HUES48 (cell line): ENCODE data around the gene ST3GAL6.

Experiments used
- H3K27ac ChIP-seq: one replicate; pipeline ENCODE4 v1.7.0; 2013; ENCODE audit warnings: low read depth, low read length, inconsistent platforms
- H3K27me3 ChIP-seq: 2 replicates; pipeline ENCODE4 v1.6.1; 2013; ENCODE audit warnings: mild to moderate bottlenecking, low read length; ENCODE audit not compliant: control insufficient read depth, insufficient read depth
- H3K36me3 ChIP-seq: 2 replicates; pipeline ENCODE4 v1.6.1; 2013; ENCODE audit warnings: low read length; ENCODE audit not compliant: control insufficient read depth, insufficient read depth
- H3K4me1 ChIP-seq: 2 replicates; pipeline ENCODE4 v1.6.1; 2013; ENCODE audit warnings: mild to moderate bottlenecking, low read length; ENCODE audit not compliant: control insufficient read depth, insufficient read depth
- H3K4me3 ChIP-seq: 2 replicates; pipeline ENCODE4 v1.5.1; 2013; ENCODE audit warnings: mild to moderate bottlenecking, low read depth, low read length
- H3K9ac ChIP-seq: 2 replicates; pipeline ENCODE4 v1.6.1; 2013; ENCODE audit warnings: mild to moderate bottlenecking, low read depth, low read length, moderate library complexity
- H3K9me3 ChIP-seq: 2 replicates; pipeline ENCODE4 v1.6.1; 2013; ENCODE audit warnings: low read length; ENCODE audit not compliant: control insufficient read depth, insufficient read depth

The ST3GAL6 gene

DNA sequence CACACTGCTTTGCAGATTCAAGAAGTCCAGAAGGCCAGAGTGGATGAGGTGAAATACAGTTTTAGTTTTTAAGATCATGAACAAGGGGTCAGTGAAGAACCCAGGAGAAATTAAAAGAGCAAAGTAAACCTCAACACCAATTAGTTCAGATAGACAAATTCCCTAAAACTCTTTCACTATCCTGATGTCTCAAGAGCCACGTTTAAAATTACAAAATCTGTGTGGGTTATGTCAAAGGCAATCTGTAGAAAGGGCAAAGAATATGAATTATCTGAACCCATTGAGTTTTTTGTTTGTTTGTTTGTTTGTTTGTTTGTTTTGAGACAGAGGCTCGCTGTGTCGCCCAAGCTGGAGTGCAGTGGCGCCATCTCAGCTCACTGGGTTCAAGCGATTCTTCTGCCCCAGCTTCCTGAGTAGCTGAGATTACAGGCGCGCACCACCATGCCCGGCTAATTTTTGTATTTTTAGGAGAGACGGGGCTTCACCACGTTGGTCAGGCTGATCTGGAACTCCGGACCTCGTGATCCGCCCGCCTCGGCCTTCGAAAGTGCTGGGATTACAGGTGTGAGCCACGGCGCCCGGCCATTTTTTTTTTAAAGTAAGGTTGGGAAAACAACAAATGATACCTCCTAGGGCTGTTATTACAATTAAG is 32.1 kb upstream of the ST3GAL6 start:
- peaks cover 43% of the 10 kb centered on the region for H3K27me3 ChIP-seq
- no peak overlapping the region for H3K9ac ChIP-seq
- H3K4me1 ChIP-seq = peaks cover 18% of the 10 kb centered on the region
- no peaks in the 10 kb centered on the region for H3K9me3 ChIP-seq
- no peaks in the 10 kb centered on the region for H3K36me3 ChIP-seq
- no peak overlapping the region for H3K4me3 ChIP-seq
- H3K27ac ChIP-seq = no peak overlapping the region

DNA sequence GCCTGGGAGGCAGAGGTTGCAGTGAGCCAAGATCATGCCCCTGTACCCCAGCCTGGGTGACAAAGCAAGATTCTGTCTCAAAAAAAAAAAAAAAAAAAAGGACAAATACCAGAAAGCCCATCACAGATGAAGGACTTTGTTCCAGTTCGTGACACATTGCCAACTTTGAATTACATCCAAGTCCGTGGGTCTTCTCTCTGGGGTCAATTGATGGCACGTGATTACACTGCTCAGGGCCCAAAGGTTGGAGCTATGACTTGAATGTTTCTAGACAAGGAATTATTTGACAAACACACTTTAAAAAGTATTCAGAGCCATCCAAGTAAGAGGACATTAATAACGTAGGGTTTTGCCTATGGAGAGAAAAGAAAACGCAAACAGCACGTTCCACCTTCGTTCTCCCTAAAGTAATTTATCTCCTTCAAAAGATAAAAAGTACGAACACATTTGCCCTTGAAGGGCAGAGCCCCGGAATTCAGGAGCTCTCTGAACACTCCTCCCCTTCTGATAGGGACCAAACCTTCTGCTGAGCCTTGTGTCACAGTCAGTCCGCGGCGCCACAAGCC is 31.3 kb upstream of the ST3GAL6 start:
- Histone ChIP-seq H3K4me1 (peaks cover 15% of the 10 kb centered on the region), H3K27ac (peak overlapping the region; percentile 60), H3K27me3 (peaks cover 43% of the 10 kb centered on the region), H3K9me3 (no peaks in the 10 kb centered on the region), H3K9ac (peak overlapping the region; percentile 64; the same call in 1 of the 2 replicates), H3K4me3 (peak overlapping the region; percentile 81), H3K36me3 (no peaks in the 10 kb centered on the region)

- no peaks in the 10 kb centered on the region for H3K9me3 ChIP-seq
- peak overlapping the region; percentile 81 for H3K4me3 ChIP-seq
- no peaks in the 10 kb centered on the region for H3K36me3 ChIP-seq
- H3K27ac ChIP-seq = peak overlapping the region; percentile 60
- peaks cover 43% of the 10 kb centered on the region for H3K27me3 ChIP-seq
- peak overlapping the region; percentile 64 for H3K9ac ChIP-seq
- H3K4me1 ChIP-seq = peaks cover 13% of the 10 kb centered on the region
Observed at GRCh38 chr3:98732286-98733052, 30.7 kb upstream of the ST3GAL6 start.

DNA sequence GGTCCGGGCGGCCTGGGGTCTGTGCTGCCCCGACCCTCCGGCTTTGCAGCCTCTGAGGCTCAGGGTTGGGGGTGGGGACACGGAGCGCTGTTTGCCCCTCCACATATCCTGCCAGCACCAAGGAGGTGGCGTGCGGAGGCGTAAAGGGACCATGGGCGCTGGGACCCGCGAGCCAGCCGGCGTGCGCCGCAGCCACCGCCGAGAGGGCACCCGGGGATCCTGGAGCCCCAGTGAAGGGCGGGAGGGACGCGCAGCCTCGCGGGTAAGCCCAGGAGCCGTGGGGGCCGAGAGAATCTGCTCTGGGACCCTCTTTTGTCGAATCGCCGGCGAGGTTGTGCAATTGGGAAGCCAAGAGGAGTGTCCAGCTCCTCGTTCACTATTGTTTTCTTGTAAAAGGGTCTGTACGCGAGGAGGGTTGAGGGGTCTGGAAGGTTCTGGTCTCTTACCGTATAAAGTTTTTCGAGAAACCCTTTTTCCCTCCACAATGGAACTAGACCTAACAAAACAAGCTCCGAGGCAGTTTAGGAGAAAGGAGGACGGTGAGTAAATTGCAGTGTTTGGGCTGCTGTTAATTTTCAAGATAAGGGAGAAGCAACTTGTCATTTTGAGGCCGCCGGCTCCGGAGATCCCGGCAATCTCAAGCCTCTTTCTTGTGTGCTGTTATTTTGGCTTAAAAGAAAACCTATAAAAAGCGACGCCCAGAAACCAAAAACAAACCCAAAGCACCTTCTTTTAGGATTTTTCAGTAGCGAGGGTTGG is 29.9 kb upstream of the ST3GAL6 start:
- H3K9ac ChIP-seq = peak overlapping the region; percentile 64
- peak overlapping the region; percentile 81 for H3K4me3 ChIP-seq

DNA sequence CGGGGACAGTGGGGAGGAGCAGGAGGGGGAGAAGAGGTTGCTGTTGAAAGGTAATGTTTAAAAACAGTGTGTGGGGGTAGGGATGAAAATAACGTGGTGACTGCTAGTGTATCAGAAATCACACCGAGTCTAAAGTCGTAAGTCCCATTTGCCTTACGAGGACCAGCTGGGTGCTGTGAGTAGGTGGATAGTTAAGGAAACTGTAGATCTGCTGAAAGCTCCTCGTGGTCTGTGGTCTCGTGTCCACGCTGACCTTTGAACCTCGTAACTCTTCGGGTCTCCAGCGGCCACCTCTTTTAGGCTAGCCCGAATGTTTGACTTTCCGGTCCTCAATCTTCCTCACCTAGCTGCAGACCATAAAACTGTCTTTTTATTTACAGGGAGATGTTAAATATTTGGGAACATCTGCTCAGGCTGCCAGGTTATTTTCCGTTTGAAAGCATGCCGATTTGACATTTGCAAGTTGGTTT is 29.3 kb upstream of the ST3GAL6 start:
- Histone ChIP-seq H3K9ac (no peak overlapping the region), H3K27ac (no peak overlapping the region), H3K4me3 (peak overlapping the region; percentile 81), H3K27me3 (peaks cover 43% of the 10 kb centered on the region), H3K9me3 (no peaks in the 10 kb centered on the region), H3K4me1 (peaks cover 11% of the 10 kb centered on the region), H3K36me3 (no peaks in the 10 kb centered on the region)

More for the DNA sequence above, 29.9 kb upstream of the ST3GAL6 start:
- peak overlapping the region; percentile 60 for H3K27ac ChIP-seq
- peaks cover 43% of the 10 kb centered on the region for H3K27me3 ChIP-seq
- no peaks in the 10 kb centered on the region for H3K9me3 ChIP-seq
- H3K4me1 ChIP-seq = peaks cover 11% of the 10 kb centered on the region
- H3K36me3 ChIP-seq = no peaks in the 10 kb centered on the region

GRCh38 chr3:98734306-98734705 is 28.8 kb upstream of the ST3GAL6 start:
- Histone ChIP-seq H3K9me3 (no peaks in the 10 kb centered on the region), H3K4me1 (peaks cover 11% of the 10 kb centered on the region), H3K27ac (no peak overlapping the region), H3K9ac (no peak overlapping the region), H3K4me3 (peak overlapping the region; percentile 81), H3K36me3 (no peaks in the 10 kb centered on the region), H3K27me3 (peaks cover 43% of the 10 kb centered on the region)

DNA sequence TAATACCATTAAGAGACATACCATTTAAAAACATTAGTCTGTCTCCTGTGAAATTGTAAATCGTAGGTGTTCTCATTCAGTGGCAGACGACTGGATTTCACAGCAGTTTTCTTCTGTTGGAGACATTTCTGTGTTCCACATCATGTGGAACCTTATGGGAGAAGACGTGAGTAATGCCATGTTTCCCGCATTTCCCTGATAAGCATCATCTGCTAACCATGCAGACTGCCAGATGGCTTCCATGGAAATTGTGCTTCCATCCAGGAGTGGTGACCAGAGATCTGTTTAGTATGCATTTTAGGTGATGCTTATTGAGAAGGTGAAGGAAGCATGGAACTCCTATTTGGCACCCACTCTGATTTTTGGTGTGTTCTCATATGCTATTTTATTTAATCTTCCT is 28.4 kb upstream of the ST3GAL6 start:
- Histone ChIP-seq H3K4me3 (no peak overlapping the region), H3K27me3 (peaks cover 43% of the 10 kb centered on the region)

DNA sequence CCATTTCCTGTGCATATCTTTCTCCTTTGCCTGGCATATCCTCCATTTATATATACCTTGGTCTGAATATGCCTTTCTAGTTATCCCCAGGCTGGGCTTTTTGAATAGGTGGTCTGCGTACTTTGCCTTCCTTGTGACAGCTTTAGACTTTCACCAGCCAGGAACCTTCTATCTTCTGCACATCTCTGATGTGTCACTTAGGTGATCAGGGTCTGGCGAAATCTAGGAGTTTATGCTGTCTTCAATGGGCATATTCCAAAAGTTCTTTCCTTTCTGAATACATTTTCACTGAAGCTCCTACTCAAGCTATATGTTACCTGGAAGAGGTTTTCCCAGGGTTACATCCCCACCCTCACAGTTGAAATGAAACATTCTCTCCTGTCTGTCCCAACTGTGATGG is 27.8 kb upstream of the ST3GAL6 start:
- Histone ChIP-seq H3K27me3 (peaks cover 42% of the 10 kb centered on the region), H3K9ac (no peak overlapping the region), H3K9me3 (no peaks in the 10 kb centered on the region), H3K4me1 (peaks cover 11% of the 10 kb centered on the region), H3K4me3 (no peak overlapping the region), H3K27ac (no peak overlapping the region), H3K36me3 (no peaks in the 10 kb centered on the region)

More for the DNA sequence above, 28.4 kb upstream of the ST3GAL6 start:
- H3K36me3 ChIP-seq = no peaks in the 10 kb centered on the region
- H3K9me3 ChIP-seq = no peaks in the 10 kb centered on the region
- no peak overlapping the region for H3K9ac ChIP-seq
- peaks cover 11% of the 10 kb centered on the region for H3K4me1 ChIP-seq
- no peak overlapping the region for H3K27ac ChIP-seq

- H3K9me3 ChIP-seq = no peaks in the 10 kb centered on the region
- H3K27me3 ChIP-seq = peaks cover 37% of the 10 kb centered on the region
- no peak overlapping the region for H3K9ac ChIP-seq
- no peaks in the 10 kb centered on the region for H3K36me3 ChIP-seq
- no peak overlapping the region for H3K4me3 ChIP-seq
- H3K4me1 ChIP-seq = peaks cover 11% of the 10 kb centered on the region
- no peak overlapping the region for H3K27ac ChIP-seq
Observed at GRCh38 chr3:98735761-98736269, 27.3 kb upstream of the ST3GAL6 start.

DNA sequence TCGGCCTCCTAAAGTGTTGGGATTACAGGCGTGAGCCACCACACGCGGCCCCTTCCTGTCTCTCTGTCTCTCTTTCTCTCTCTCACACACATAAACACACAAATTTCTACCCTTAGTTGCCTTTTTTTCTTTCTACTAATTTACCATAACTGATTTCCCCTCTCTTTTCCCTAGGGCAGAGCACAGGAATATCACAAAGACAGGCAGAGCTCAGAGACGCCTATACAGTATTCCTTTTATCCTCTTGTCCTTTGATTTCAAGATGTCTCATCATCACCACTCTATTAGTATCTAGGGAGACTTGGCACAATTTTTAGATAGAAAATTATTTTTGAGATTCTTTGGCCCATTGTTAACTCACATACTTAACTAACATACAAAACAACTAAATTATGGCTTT is 25.8 kb upstream of the ST3GAL6 start:
- no peaks in the 10 kb centered on the region for H3K9me3 ChIP-seq
- no peak overlapping the region for H3K4me3 ChIP-seq
- peaks cover 30% of the 10 kb centered on the region for H3K27me3 ChIP-seq
- no peak overlapping the region for H3K9ac ChIP-seq
- no peaks in the 10 kb centered on the region for H3K36me3 ChIP-seq
- no peak overlapping the region for H3K27ac ChIP-seq
- H3K4me1 ChIP-seq = peaks cover 8% of the 10 kb centered on the region
